Immature natural killer cell (primary cell): ENCODE results near the gene UAP1L1. TPM values are rescaled to one million over a fixed set of nuclear protein-coding genes. Genes with fewer than 3 reads are reported as not detected.

ENCODE experiments used
- DNase-seq, 3 donors: peaks; one replicate each; pipeline ENCODE4 v3.0.0; 2022; ENCODE audit warnings: mixed read lengths in 1 of 3
- H3K27ac Mint-ChIP-seq, 6 donors: one replicate each; pipeline ENCODE4 v1.8.0; 2020; ENCODE audit warnings: mixed read lengths in 6 of 6, mild to moderate bottlenecking in 5 of 6, inconsistent platforms in 4 of 6, moderate library complexity in 3 of 6
- H3K27me3 Mint-ChIP-seq, 3 donors: one replicate each; pipeline ENCODE4 v1.8.0; 2020 to 2021; ENCODE audit warnings: low read depth in 3 of 3, mild to moderate bottlenecking in 3 of 3, mixed read lengths in 3 of 3, moderate library complexity in 3 of 3, inconsistent platforms in 1 of 3
- H3K36me3 Mint-ChIP-seq, 3 donors: one replicate each; pipeline ENCODE4 v1.8.0; 2020; ENCODE audit warnings: mixed read lengths in 3 of 3, inconsistent platforms in 2 of 3, mild to moderate bottlenecking in 2 of 3
- H3K4me1 Mint-ChIP-seq, 2 donors: one replicate each; pipeline ENCODE4 v1.8.0; 2020; ENCODE audit warnings: inconsistent platforms in 2 of 2, mild to moderate bottlenecking in 2 of 2, mixed read lengths in 2 of 2, moderate library complexity in 1 of 2
- H3K4me3 Mint-ChIP-seq, 5 donors: one replicate each; pipeline ENCODE4 v1.8.0; 2020; ENCODE audit warnings: mild to moderate bottlenecking in 5 of 5, mixed read lengths in 5 of 5, inconsistent platforms in 3 of 5, moderate library complexity in 3 of 5
- H3K9me3 Mint-ChIP-seq, 6 donors: one replicate each; pipeline ENCODE4 v1.8.0; 2020; ENCODE audit warnings: mild to moderate bottlenecking in 6 of 6, mixed read lengths in 6 of 6, inconsistent platforms in 4 of 6, moderate library complexity in 3 of 6
- polyA plus RNA-seq, 3 donors: library from polyadenylated mRNA; unstranded; fragments of 300-500 nt; fragmentation: Illumina TruSeq; gene quantifications; one replicate each; pipeline ENCODE4 v1.2.3, GENCODE V29; 2021

Gene UAP1L1
- polyA plus RNA-seq, 3 donors from 2014 or later: 1.3 to 1.4 (median 1.4) TPM

DNA sequence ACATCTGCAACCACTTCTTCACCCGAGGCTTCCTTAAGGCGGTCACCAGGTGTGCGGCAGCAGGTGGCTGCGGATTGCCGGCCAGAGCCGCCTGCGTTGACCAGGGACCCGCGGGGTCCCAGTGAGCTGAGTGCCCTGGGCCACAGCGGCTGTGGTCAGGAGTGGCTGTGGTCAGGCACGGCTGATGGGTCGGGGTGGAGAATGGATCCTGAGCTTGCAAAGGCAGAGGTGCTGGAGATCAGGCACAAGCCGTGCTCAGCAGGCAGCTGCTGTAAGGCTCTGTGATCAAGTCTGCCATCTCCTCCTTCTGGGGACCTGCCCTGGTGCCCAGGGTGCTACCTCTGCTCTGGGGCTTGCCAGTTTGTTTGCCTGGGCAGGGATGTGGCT, 2.1 kb downstream of the UAP1L1 start:
- no peaks in the 10 kb centered on the region for H3K9me3 Mint-ChIP-seq
- H3K27me3 Mint-ChIP-seq: no peaks in the 10 kb centered on the region
- no peak for DNase-seq
- no peaks in the 10 kb centered on the region for H3K36me3 Mint-ChIP-seq
- H3K4me3 Mint-ChIP-seq: peak overlapping the region in 3 of 5 donors; percentile 32 to 44 (median 38)
- H3K27ac Mint-ChIP-seq: peak overlapping the region in 1 of 6 donors; percentile 50
- peaks cover 0 to 3% of the 10 kb centered on the region in 2 donors for H3K4me1 Mint-ChIP-seq

DNA sequence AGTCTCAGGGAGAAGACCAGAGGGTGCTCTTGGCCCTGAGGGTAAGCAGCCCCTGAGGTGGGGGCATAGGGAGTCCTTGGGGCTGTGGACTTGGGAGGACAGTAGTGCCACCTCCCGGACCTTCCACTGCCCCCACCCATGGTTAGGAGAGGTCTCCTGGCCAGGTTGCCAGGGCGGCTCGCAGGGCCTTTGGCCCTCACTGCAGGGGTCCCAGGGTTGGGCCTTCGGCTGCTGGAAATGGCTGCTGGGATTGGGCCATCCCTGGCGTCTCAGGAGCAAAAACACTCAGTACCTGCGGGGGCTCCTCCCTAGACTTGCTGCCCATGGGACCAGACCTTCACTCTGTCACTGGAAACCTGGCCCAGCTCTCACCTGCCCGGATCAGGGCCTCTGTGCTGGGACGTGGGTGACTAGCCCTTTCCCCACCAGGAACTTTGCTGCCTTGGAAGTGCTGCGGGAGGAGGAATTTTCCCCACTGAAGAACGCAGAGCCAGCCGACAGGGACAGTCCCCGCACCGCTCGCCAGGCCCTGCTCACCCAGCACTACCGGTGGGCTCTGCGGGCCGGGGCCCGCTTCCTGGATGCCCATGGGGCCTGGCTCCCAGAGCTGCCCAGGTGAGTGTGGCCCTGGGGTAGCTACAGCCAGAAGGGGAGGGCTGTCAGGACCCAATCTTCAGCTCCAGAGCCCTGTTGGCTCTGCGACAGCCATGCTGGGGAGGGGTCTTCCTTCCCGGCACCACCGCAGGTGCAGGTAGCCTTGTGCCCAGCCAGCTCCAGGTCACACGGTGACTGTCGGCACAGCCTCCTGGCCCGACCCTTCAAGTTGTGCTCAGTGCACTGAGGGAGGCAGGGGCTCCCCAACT, 3.2 kb downstream of the UAP1L1 start:
- no peaks in the 10 kb centered on the region for H3K9me3 Mint-ChIP-seq
- H3K4me1 Mint-ChIP-seq: peaks cover 2 to 4% of the 10 kb centered on the region in 2 donors
- H3K4me3 Mint-ChIP-seq: peak overlapping the region in 1 of 5 donors; percentile 38
- H3K36me3 Mint-ChIP-seq: no peaks in the 10 kb centered on the region
- peaks cover 0 to 2% (median 0%) of the 10 kb centered on the region in 3 donors for H3K27me3 Mint-ChIP-seq
- no peak overlapping the region for H3K27ac Mint-ChIP-seq
- no peak for DNase-seq

DNA sequence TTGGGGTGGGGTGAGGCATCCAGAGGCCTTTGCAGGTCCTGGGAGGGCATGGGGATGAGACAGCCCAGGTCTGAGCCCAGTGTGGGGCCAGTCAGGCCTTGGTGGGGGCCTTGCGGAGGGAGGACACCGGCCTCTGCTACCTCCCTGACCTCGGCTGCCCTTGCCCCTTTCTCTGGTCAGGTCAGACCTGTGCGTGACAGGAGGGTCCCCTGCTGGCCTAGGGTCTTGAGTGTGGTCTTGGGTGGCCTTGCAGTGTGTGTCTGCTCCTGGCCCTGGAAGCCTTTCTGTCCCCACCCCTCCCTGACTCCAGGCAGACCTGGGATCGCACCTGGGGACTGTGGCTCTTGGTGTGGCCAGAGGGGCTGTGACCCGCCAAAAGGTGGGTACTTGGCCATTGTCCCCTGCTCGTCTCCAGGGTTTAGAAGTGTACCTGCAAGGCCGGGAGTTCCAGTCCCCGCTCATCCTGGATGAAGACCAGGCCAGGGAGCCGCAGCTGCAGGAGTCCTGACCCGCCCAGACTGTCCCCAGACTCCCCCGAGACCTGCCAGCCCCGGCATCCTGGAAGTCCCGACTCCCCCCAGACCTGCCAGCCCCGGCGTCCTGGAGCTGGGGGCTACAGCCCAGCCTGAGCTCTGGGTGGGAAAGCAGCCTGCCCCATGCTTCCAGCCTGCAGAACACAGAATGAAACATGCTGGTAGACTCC, 5.1 kb downstream of the UAP1L1 start:
- no peak overlapping the region for H3K27ac Mint-ChIP-seq
- H3K9me3 Mint-ChIP-seq: no peaks in the 10 kb centered on the region
- no peaks in the 10 kb centered on the region for H3K36me3 Mint-ChIP-seq

DNA sequence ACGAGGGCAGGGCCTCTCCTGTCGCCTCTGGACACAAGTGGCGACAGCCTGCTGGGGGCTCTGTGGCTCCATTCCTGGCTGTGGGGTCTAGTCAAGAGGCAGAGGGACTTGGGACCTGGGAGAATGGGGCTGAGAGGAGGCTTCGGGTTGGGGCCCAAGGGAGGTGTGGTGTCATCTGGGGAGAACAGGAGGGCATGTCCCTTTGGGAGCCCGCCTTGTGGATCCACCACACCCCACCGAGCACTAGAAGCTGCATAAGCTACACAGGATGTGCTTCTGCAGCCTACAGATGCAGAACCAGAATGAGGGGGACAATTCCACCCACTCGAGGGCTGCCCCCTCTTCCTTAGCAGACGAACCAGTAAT, 5.6 kb downstream of the UAP1L1 start:
- H3K9me3 Mint-ChIP-seq: no peaks in the 10 kb centered on the region
- no peaks in the 10 kb centered on the region for H3K36me3 Mint-ChIP-seq
- peaks cover 4 to 5% (median 4%) of the 10 kb centered on the region in 3 donors for H3K27me3 Mint-ChIP-seq
- no peak overlapping the region for H3K27ac Mint-ChIP-seq
- DNase-seq: no peak
- H3K4me3 Mint-ChIP-seq: no peak overlapping the region
- peaks cover 13 to 15% of the 10 kb centered on the region in 2 donors for H3K4me1 Mint-ChIP-seq

More for the DNA sequence above, 5.1 kb downstream of the UAP1L1 start:
- no peak for DNase-seq
- peaks cover 8 to 10% of the 10 kb centered on the region in 2 donors for H3K4me1 Mint-ChIP-seq
- no peak overlapping the region for H3K4me3 Mint-ChIP-seq
- H3K27me3 Mint-ChIP-seq: peaks cover 4 to 5% (median 4%) of the 10 kb centered on the region in 3 donors

DNA sequence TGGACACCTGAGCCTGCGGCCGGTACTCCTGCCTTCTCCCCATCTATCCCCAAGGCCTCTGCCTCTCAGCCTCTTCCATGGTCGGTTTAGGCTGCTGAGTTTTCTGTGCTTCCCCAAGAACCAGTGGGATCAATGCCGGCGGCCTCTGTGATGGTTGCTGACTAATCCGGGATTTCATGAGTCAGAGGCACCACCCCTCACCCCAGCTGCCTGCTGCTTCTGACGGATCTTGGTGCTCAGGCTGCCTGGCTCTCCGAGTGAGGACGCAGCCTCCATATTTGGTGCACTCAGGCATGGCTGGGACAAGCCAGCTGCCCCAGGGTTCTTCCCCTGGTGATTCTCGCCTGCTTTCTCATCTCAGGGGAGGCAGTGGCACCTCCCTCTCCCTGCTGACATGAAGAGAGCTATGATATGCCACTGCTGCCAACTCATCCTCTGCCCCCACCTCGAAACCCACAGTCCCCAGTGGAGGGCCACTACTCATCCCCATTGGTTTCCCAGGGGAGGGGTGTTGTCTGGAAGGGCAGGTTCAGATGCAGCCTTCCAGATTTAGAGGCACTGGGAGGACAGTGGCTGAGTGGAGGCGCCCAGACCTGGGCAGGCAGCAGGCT, 6.2 kb downstream of the UAP1L1 start:
- Mint-ChIP-seq H3K4me1 (peaks cover 17 to 21% of the 10 kb centered on the region in 2 donors), H3K36me3 (no peaks in the 10 kb centered on the region), H3K4me3 (no peak overlapping the region), H3K27ac (no peak overlapping the region), H3K9me3 (no peaks in the 10 kb centered on the region), H3K27me3 (peaks cover 4 to 5% (median 5%) of the 10 kb centered on the region in 3 donors)
- no peak for DNase-seq

DNA sequence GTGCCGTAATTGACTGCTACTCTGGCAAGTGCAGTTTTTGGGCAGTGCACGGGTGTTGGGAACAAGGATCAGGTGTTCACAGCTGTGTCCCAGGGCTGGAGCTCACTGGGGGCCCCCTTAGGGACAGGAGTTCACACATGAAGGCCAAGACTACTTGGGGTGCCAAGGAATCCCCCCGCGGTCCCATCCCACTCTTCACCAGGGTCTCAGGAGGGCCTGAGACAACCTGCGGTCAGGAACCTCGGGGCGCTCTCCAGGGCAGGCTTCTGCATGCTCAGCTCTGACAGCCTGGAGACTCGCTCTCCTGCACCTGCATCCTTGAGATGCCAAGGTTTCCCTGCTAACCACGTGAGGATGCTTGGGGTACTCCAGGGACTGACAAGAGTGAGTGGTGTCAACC, 7.2 kb downstream of the UAP1L1 start:
- Mint-ChIP-seq H3K27ac (no peak overlapping the region), H3K9me3 (no peaks in the 10 kb centered on the region), H3K4me1 (peaks cover 22 to 27% of the 10 kb centered on the region in 2 donors), H3K36me3 (peaks cover 0 to 4% (median 4%) of the 10 kb centered on the region in 3 donors), H3K4me3 (no peak overlapping the region), H3K27me3 (peaks cover 4 to 8% (median 5%) of the 10 kb centered on the region in 3 donors)
- DNase-seq: no peak

GRCh38 chr9:137085920-137086530, 8.7 kb downstream of the UAP1L1 start:
- H3K4me3 Mint-ChIP-seq: peak overlapping the region; percentile 84 to 91 (median 89)
- peak in 1 of 3 donors; percentile 28 for DNase-seq
- no peaks in the 10 kb centered on the region for H3K9me3 Mint-ChIP-seq
- peaks cover 19 to 28% of the 10 kb centered on the region in 2 donors for H3K4me1 Mint-ChIP-seq
- peak overlapping the region; percentile 87 to 94 (median 93) for H3K27ac Mint-ChIP-seq
- H3K36me3 Mint-ChIP-seq: peaks cover 0 to 5% (median 4%) of the 10 kb centered on the region in 3 donors
- peaks cover 4 to 8% (median 5%) of the 10 kb centered on the region in 3 donors for H3K27me3 Mint-ChIP-seq

DNA sequence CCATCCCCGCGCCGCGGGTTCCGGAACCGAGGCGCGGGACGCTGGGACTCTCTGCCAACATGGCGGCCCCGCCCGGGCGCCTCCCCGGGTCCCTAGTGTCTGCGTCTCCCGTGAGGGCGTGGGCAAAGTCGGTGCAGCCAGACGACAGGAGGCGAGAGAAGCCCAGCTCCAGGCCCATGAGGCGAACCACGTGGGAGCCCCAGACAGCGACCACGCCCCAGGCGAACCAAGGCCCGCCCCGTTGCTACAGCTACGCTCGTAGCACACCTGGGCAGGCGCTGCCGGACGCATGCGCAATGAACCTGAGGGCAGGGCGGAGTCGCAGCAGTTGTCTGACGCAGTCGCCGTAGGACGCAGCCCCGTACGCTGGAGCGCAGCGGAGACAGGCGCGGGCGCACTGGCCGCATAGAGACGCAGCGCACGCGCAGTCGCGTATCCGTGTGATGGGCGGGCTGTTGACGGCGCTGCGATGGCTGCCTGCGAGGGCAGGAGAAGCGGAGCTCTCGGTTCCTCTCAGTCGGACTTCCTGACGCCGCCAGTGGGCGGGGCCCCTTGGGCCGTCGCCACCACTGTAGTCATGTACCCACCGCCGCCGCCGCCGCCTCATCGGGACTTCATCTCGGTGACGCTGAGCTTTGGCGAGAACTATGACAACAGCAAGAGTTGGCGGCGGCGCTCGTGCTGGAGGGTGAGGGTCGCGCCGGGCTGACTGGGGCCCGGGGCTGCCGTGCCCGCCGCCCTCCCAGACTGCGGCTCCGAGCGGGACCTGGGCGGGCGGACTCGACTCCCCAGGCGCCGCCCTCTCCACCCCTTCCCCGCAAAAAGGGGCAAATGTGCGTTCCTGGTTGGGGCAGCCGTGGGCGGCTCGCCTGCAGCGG, 9.5 kb downstream of the UAP1L1 start, which contains the start of gene MAN1B1:
Gene MAN1B1 (plus strand): TSS at position 455 of the 878 bp plus-strand sequence. CDS start 15 bp downstream, at position 470.
- H3K9me3 Mint-ChIP-seq: no peaks in the 10 kb centered on the region
- H3K27me3 Mint-ChIP-seq: peaks cover 4 to 8% (median 5%) of the 10 kb centered on the region in 3 donors
- peaks cover 19 to 28% of the 10 kb centered on the region in 2 donors for H3K4me1 Mint-ChIP-seq
- peak within 1 kb of the TSS; percentile 90 to 96 (median 93) for H3K27ac Mint-ChIP-seq
- H3K4me3 Mint-ChIP-seq: peak within 1 kb of the TSS; percentile 85 to 91 (median 89)
- peaks cover 0 to 7% (median 4%) of the 10 kb centered on the region in 3 donors for H3K36me3 Mint-ChIP-seq
- peak; percentile 98 to 99 (median 99) for DNase-seq

- peak overlapping the region; percentile 43 to 96 (median 90) for H3K27ac Mint-ChIP-seq
- no peaks in the 10 kb centered on the region for H3K9me3 Mint-ChIP-seq
- peaks cover 4 to 8% (median 5%) of the 10 kb centered on the region in 3 donors for H3K27me3 Mint-ChIP-seq
- peak overlapping the region; percentile 85 to 89 (median 87) for H3K4me3 Mint-ChIP-seq
- H3K4me1 Mint-ChIP-seq: peaks cover 19 to 28% of the 10 kb centered on the region in 2 donors
- peaks cover 0 to 8% (median 5%) of the 10 kb centered on the region in 3 donors for H3K36me3 Mint-ChIP-seq
- DNase-seq: no peak
Measured at GRCh38 chr9:137087409-137087925, 10.2 kb downstream of the UAP1L1 start.

DNA sequence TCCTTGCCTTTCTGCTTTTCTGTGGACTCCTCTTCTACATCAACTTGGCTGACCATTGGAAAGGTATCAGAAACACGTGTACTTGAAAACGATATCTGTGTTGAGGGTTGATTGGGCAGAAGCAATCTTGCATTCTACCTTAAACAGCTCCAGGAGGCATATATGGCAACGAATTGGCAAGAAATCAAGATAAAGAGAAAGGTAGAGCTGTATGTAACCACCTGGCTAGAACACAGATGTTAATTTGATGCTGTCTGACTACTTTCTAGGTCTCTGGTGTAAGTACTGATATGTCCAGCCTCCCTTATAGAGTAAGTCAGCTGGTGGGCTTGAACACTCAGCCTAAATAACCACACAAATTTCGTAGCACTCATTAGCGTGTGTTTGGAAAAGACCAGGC, 10.8 kb downstream of the UAP1L1 start:
- Mint-ChIP-seq H3K36me3 (peaks cover 0 to 10% (median 7%) of the 10 kb centered on the region in 3 donors), H3K27ac (peak overlapping the region; percentile 43 to 96 (median 90)), H3K27me3 (peaks cover 4 to 8% (median 5%) of the 10 kb centered on the region in 3 donors), H3K4me3 (peak overlapping the region; percentile 85 to 89 (median 87)), H3K4me1 (peaks cover 19 to 28% of the 10 kb centered on the region in 2 donors), H3K9me3 (no peaks in the 10 kb centered on the region)
- no peak for DNase-seq

DNA sequence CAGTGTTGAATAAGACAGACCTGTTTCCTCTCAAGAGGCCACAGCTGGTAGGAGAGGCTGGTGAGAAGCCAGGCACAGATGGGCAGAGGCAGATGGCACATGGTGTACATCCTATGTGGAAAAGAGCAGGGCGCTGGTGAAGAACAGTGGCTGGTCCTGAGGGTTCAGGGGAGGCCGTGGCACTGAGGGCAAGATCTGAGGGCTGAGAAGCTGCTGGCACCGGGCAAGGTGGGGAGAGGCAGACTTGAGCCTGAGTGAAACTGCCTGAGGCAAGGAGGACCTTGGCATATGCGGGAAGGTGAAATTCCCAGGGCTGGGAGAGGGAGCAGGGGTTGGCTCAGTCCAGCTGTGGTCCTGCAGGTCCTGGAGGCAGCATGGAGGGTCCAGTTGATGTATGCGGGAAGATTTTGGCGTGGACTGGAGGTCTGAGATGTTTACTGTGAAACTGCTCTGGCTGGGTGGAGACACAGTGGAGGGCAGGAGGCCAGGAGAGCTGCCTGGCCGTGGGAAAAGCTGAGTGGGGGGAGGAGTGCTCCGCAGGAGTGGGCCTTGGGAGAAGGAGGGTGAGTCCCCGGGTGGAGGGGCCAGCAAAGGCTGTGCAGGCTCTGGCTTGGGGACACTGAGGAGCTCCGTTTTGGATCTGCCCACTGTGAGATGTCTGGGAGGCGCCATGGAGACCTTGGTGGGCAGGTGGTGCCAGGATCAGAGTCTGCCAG, 12.1 kb downstream of the UAP1L1 start:
- H3K27me3 Mint-ChIP-seq: peaks cover 4 to 8% (median 5%) of the 10 kb centered on the region in 3 donors
- peaks cover 21 to 28% of the 10 kb centered on the region in 2 donors for H3K4me1 Mint-ChIP-seq
- peak overlapping the region in 2 of 5 donors; percentile 10 to 20 for H3K4me3 Mint-ChIP-seq
- peaks cover 0 to 10% (median 10%) of the 10 kb centered on the region in 3 donors for H3K36me3 Mint-ChIP-seq
- H3K9me3 Mint-ChIP-seq: no peaks in the 10 kb centered on the region
- no peak for DNase-seq
- H3K27ac Mint-ChIP-seq: peak overlapping the region in 4 of 6 donors; percentile 53 to 90 (median 76)
